Right atrium auricular region (tissue), 2 donors: ENCODE data around the gene LACTBL1. TPM values are rescaled to one million over a fixed set of nuclear protein-coding genes. Genes with fewer than 3 reads are reported as not detected.
"Not testable (repeated sequence)": the region's sequence is repeated elsewhere in the genome, so short reads cannot be mapped to it uniquely, and the experiment has no call there.

ENCODE experiments used
- DNase-seq: peaks from one replicate; pipeline ENCODE4 v3.0.0-alpha.2; 2019; ENCODE audit warnings: low spot score
- H3K27ac ChIP-seq, 2 donors: fragments of 200-600 bp; sonication (generic); 1 replicate in 1 of 2; 2 replicates in 1 of 2; pipeline ENCODE4 v1.5.1; 2016 to 2019
- H3K27me3 ChIP-seq, 2 donors: fragments of 200-600 bp; sonication (generic); one replicate each; pipeline versions ENCODE4 v1.5.1 to v1.6.0; 2017 to 2019
- H3K36me3 ChIP-seq: fragments of 200-600 bp; sonication (generic); one replicate; pipeline ENCODE4 v1.5.1; 2016
- H3K4me1 ChIP-seq, 2 donors: fragments of 200-600 bp; sonication (generic); one replicate each; pipeline versions ENCODE4 v1.5.1 to v1.6.0; 2017 to 2019
- H3K4me3 ChIP-seq, 2 donors: fragments of 200-600 bp; sonication (generic); 1 replicate in 1 of 2; 2 replicates in 1 of 2; pipeline ENCODE4 v1.5.1; 2017 to 2019; ENCODE audit warnings: mild to moderate bottlenecking in 1 of 2, moderate library complexity in 1 of 2
- H3K9me3 ChIP-seq, 2 donors: fragments of 200-600 bp; sonication (generic); one replicate each; pipeline ENCODE4 v1.5.1; 2019
- total RNA-seq, 2 donors: library from RNA; depleted of rRNA; stranded (reverse); fragments of >200 nt; gene quantifications; one replicate each; pipeline ENCODE4 v1.1.0, GENCODE V29; 2016
- TF ChIP-seq, protein P1 (sequence below), 2 donors: fragments of 200-600 bp; sonication (generic); IDR thresholded peaks; one replicate each; pipeline ENCODE4 v1.5.1; 2019; ENCODE audit warnings: antibody characterized with exemption in 2 of 2

Gene LACTBL1
- total RNA-seq, 2 donors from 2014 or later: not detected

GRCh38 chr1:22951796-22952195 lies 20.9 kb downstream of the LACTBL1 start:
- no peak overlapping the region for H3K27ac ChIP-seq
- no peak for DNase-seq
- H3K27me3 ChIP-seq: peaks cover 0 to 6% of the 10 kb centered on the region in 2 donors
- TF ChIP-seq, protein P1, sequence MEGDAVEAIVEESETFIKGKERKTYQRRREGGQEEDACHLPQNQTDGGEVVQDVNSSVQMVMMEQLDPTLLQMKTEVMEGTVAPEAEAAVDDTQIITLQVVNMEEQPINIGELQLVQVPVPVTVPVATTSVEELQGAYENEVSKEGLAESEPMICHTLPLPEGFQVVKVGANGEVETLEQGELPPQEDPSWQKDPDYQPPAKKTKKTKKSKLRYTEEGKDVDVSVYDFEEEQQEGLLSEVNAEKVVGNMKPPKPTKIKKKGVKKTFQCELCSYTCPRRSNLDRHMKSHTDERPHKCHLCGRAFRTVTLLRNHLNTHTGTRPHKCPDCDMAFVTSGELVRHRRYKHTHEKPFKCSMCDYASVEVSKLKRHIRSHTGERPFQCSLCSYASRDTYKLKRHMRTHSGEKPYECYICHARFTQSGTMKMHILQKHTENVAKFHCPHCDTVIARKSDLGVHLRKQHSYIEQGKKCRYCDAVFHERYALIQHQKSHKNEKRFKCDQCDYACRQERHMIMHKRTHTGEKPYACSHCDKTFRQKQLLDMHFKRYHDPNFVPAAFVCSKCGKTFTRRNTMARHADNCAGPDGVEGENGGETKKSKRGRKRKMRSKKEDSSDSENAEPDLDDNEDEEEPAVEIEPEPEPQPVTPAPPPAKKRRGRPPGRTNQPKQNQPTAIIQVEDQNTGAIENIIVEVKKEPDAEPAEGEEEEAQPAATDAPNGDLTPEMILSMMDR (IDR thresholded peaks at IDR 0.05): no peak
- no peaks in the 10 kb centered on the region for H3K9me3 ChIP-seq
- H3K4me1 ChIP-seq: peaks cover 0 to 6% of the 10 kb centered on the region in 2 donors
- no peaks in the 10 kb centered on the region for H3K36me3 ChIP-seq
- no peak overlapping the region for H3K4me3 ChIP-seq

DNA sequence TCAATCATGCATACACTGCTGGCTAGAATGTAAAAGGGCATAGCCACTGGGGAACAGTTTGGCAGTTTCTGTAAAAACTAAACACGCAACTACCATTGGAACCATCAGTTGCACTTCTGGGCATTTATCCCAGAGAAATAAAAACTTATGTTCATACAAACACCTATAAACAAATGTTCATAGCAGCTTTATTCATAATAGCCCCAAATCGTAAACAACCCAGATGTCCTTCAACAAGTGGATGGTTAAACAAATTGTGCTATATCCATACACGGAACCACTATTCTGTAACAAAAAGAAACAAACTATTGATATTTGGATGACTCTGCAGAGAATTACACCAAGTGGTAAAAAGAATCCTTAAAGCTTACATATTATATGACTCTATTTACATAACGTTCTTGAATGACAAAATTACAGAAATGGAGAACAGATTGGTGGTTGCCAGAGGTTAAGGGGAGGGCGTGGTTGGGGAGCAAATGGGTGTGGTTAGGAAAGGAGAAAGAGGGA lies 22.8 kb downstream of the LACTBL1 start:
- H3K27ac ChIP-seq: no peak overlapping the region
- H3K27me3 ChIP-seq: peaks cover 0 to 6% of the 10 kb centered on the region in 2 donors
- no peaks in the 10 kb centered on the region for H3K36me3 ChIP-seq
- no peaks in the 10 kb centered on the region for H3K9me3 ChIP-seq
- no peak overlapping the region for H3K4me3 ChIP-seq
- H3K4me1 ChIP-seq: peaks cover 0 to 6% of the 10 kb centered on the region in 2 donors
- no peak for DNase-seq
- TF ChIP-seq, protein P1 (IDR thresholded peaks at IDR 0.05): no peak

DNA sequence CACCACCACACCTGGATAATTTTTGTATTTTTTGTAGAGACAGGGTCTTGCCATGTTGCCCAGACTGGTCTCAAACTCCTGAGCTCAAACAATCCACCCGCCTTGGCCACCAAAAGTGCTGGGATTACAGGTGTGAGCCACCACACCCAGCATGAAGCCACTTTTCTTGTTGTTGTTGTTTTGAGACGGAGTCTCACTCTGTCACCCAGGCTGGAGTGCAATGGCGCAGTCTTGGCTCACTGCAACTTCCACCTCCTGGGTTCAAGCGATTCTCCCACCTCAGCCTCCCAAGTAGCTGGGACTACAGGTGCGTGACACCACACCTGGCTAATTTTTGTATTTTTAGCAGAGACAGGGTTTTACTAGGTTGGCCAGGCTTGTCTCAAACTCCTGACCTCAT lies 27.5 kb downstream of the LACTBL1 start:
- not testable (repeated sequence) for H3K27me3 ChIP-seq, H3K27ac ChIP-seq, DNase-seq, H3K4me1 ChIP-seq, H3K4me3 ChIP-seq, H3K36me3 ChIP-seq
- peaks cover 0 to 13% of the 10 kb centered on the region in 2 donors for H3K9me3 ChIP-seq

- Histone ChIP-seq H3K4me3 (no peak overlapping the region), H3K27ac (no peak overlapping the region), H3K27me3 (no peaks in the 10 kb centered on the region), H3K9me3 (peaks cover 0 to 19% of the 10 kb centered on the region in 2 donors), H3K36me3 (no peaks in the 10 kb centered on the region), H3K4me1 (no peaks in the 10 kb centered on the region)
- TF ChIP-seq, protein P1 (IDR thresholded peaks at IDR 0.05): no peak
- DNase-seq: no peak
Measured at GRCh38 chr1:22944346-22945055, 28.2 kb downstream of the LACTBL1 start.

GRCh38 chr1:22941257-22941656 lies 31.4 kb downstream of the LACTBL1 start:
- DNase-seq: no peak
- Histone ChIP-seq H3K27ac (no peak overlapping the region), H3K36me3 (no peaks in the 10 kb centered on the region), H3K27me3 (no peaks in the 10 kb centered on the region), H3K4me3 (no peak overlapping the region), H3K9me3 (peaks cover 0 to 20% of the 10 kb centered on the region in 2 donors), H3K4me1 (no peaks in the 10 kb centered on the region)
- TF ChIP-seq, protein P1 (IDR thresholded peaks at IDR 0.05): no peak

GRCh38 chr1:22936681-22937080 lies 36.0 kb downstream of the LACTBL1 start:
- H3K4me3 ChIP-seq: no peak overlapping the region
- peaks cover 0 to 18% of the 10 kb centered on the region in 2 donors for H3K9me3 ChIP-seq
- no peaks in the 10 kb centered on the region for H3K36me3 ChIP-seq
- TF ChIP-seq, protein P1 (IDR thresholded peaks at IDR 0.05): no peak
- H3K4me1 ChIP-seq: no peaks in the 10 kb centered on the region
- H3K27ac ChIP-seq: no peak overlapping the region
- DNase-seq: no peak
- H3K27me3 ChIP-seq: no peaks in the 10 kb centered on the region
